Muscle of leg (tissue), 16 donors: ENCODE results near the gene HERC6. TPM values are rescaled to one million over a fixed set of nuclear protein-coding genes. Genes with fewer than 3 reads are reported as not detected.
"Not testable (repeated sequence)": the region's sequence is repeated elsewhere in the genome, so short reads cannot be mapped to it uniquely, and the experiment has no call there.

ENCODE experiments used
- DNase-seq: peaks from one replicate; pipeline ENCODE4 v3.0.0; 2013
- H3K27ac ChIP-seq: one replicate; pipeline ENCODE4 v1.5.1; 2013; ENCODE audit warnings: mild to moderate bottlenecking, low read length, control low read depth
- H3K27me3 ChIP-seq: one replicate; pipeline ENCODE4 v1.6.1; 2013; ENCODE audit warnings: low read length; ENCODE audit not compliant: control insufficient read depth, insufficient read depth
- H3K36me3 ChIP-seq: one replicate; pipeline ENCODE4 v1.6.1; 2013; ENCODE audit warnings: low read length; ENCODE audit not compliant: control insufficient read depth, insufficient read depth
- H3K4me1 ChIP-seq: one replicate; pipeline ENCODE4 v1.6.1; 2013; ENCODE audit warnings: low read length; ENCODE audit not compliant: control insufficient read depth, insufficient read depth
- H3K4me3 ChIP-seq: one replicate; pipeline ENCODE4 v1.5.1; 2013; ENCODE audit warnings: low read length, control low read depth
- H3K9me3 ChIP-seq: replicated peaks from 2 replicates; pipeline ENCODE4 v1.6.1; 2013; ENCODE audit warnings: low read depth, low read length; ENCODE audit not compliant: control insufficient read depth
- WGBS: methylation state at CpG from one replicate; pipeline ENCODE4 v1.1.5; 2013; ENCODE audit warnings: missing lambda C conversion rate; ENCODE audit not compliant: insufficient coverage; 5-methylcytosine and 5-hydroxymethylcytosine counted together
- long read RNA-seq, 11 donors: transcript quantifications; one replicate each; lab custom pipeline, GENCODE V29; 2026
- polyA plus RNA-seq, 8 donors: library from polyadenylated mRNA; unstranded; fragments of 120-200 nt; gene quantifications; one replicate each; pipeline versions ENCODE4 v1.2.1 to v1.2.3, GENCODE V29; 2013; ENCODE audit warnings: inconsistent platforms in 1 of 8, low replicate concordance in 1 of 8; ENCODE audit not compliant: insufficient read length in 8 of 8, insufficient read depth in 1 of 8
- total RNA-seq: library from RNA; stranded (reverse); fragments of 120-200 nt; gene quantifications from one replicate; pipeline ENCODE4 v1.2.4, GENCODE V29; 2013

HERC6 gene
- total RNA-seq (1.3 TPM), polyA plus RNA-seq (1 to 10 TPM in 4 of 8 donors, under 1 TPM in 4; 0.77 to 2.3 (median 1.1) TPM)
- long read RNA-seq, donor 1 = 0 reads
- long read RNA-seq, donor 2 = 0 reads
- long read RNA-seq, donor 3 = 0 reads
- long read RNA-seq, donor 4 = 0 reads
- long read RNA-seq, donor 5 = 0 reads
- long read RNA-seq, donor 6 = 0 reads
- long read RNA-seq, donor 7 = 0 reads
- long read RNA-seq, donor 8 = 0 reads
- long read RNA-seq, donor 9, partial matches to known transcripts = 0 of 1 reads
- long read RNA-seq, donor 9, other reads (novel, unspliced or antisense) = 0 of 1 reads
- long read RNA-seq, donor 10, partial matches to known transcripts = 0 of 1 reads
- long read RNA-seq, donor 10, other reads (novel, unspliced or antisense) = 0 of 1 reads
- long read RNA-seq, donor 11 = 0 reads

DNA sequence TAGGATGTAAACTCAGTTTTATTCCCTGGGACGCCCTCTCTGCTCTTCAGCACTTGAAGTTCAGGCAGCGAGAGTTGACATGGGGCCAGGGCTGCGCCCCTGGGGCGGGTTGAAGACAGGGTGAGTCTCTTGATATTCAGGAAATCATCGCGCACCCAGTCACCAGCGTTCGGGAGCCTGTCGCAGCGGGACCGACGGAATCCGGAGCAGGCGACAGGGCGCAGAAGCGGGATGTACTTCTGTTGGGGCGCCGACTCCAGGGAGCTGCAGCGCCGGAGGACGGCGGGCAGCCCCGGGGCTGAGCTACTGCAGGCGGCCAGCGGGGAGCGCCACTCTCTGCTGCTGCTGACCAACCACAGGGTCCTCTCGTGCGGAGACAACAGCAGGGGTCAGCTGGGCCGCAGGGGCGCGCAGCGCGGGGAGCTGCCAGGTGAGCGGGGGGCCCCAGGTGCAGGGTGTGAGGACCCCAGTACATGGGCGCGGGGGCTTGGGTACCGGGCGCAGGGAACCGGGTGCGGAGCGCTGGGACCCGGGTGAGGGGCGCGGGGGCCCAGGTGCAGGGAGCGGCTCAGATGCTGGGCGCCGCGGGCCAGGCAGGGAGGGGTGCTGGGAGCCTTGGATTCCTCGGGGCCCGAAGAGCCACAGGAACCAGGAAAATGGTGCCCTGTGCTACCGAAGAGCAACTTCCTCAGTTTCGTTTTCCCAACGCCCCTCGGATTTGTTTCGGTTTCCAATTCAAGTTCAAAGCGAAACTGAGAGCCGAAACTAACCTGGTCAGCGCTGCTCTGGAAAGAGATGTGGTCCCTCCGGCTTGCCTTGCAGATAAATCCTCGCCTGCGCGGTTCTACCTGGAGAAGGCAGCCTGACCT, at the start of gene HERC6:
Gene HERC6 (plus strand): TSS at position 162 of the 869 bp plus-strand sequence. CDS start 70 bp downstream, at position 232.
- no peaks in the 10 kb centered on the region for H3K4me1 ChIP-seq
- peak; percentile 91 for DNase-seq
- peaks cover 3% of the 10 kb centered on the region for H3K27me3 ChIP-seq
- WGBS = under 1% methylated on average over 59 of the region's 62 CpGs
- peaks cover 3% of the 10 kb centered on the region for H3K36me3 ChIP-seq
- H3K4me3 ChIP-seq = peak within 1 kb of the TSS; percentile 76
- peak within 1 kb of the TSS; percentile 83 for H3K27ac ChIP-seq
- H3K9me3 ChIP-seq = no peaks in the 10 kb centered on the region

DNA sequence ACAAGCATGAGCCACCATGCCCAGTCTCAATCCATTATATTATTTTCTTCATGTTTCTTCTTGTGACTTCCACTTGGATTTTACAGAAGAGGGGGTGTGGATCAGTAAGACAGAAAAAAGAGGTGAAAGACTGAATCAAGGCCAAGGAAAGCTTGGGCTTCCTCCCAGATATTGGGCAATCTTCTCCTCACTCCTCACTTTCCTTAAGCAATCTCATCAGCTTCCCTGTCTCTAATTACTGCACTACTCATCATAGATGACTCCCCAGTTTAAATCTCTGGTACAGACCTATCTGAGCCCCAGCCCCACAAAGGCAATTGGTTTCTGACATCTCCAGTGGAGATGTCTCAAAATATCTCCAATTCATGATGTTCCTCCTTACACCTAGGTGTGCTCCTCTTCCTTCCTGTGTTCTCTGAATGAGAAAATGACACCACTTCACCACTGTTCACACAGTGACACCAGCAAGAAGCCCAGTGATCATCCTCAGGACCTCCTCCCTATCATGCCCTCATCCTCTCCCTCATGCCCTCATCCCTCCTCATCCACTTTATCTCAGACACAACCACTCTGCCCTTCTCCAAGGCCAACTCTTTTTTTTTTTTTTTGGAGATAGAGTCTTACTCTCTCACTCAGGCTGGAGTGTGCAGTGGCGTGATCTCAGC, 44.8 kb upstream of the HERC6 start:
- Histone ChIP-seq H3K4me1 (no peaks in the 10 kb centered on the region), H3K27ac (no peak overlapping the region), H3K9me3 (no peaks in the 10 kb centered on the region), H3K36me3 (no peaks in the 10 kb centered on the region), H3K27me3 (no peaks in the 10 kb centered on the region), H3K4me3 (no peak overlapping the region)
- DNase-seq = no peak
- WGBS = no CpG with 5 or more reads among the region's 1 CpG

DNA sequence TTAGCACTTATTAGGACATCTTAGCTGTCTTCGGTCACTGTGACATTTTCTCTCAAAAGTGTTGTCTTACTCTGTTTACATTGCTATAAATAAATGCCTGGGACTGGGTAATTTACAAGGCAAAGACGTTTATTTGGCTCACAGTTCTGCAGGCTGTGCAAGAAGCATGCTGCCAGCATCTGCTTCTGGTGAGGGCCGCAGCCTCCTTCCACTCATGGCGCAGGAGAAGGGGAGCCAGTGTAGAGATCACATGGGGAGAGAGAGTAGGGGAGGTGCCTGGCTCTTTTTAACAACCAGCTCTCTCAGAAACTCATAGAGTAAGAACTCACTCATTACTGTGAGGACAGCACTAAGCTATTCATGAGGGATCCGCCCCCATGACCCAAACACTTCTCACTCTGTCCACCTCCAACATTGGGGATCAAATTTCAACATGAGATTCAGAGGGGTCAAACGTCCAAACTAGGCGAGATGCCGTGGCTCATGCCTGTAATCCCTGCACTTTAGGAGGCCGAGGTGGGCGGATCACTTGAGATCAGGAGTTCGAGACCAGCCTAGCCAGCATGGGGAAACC, 43.5 kb upstream of the HERC6 start:
- Histone ChIP-seq H3K4me1 (peaks cover under 1% of the 10 kb centered on the region), H3K9me3 (no peaks in the 10 kb centered on the region), H3K36me3 (no peaks in the 10 kb centered on the region), H3K27ac (no peak overlapping the region), H3K27me3 (no peaks in the 10 kb centered on the region), H3K4me3 (no peak overlapping the region)
- 53% methylated on average over 7 of the region's 11 CpGs for WGBS
- DNase-seq = peak; percentile 5

DNA sequence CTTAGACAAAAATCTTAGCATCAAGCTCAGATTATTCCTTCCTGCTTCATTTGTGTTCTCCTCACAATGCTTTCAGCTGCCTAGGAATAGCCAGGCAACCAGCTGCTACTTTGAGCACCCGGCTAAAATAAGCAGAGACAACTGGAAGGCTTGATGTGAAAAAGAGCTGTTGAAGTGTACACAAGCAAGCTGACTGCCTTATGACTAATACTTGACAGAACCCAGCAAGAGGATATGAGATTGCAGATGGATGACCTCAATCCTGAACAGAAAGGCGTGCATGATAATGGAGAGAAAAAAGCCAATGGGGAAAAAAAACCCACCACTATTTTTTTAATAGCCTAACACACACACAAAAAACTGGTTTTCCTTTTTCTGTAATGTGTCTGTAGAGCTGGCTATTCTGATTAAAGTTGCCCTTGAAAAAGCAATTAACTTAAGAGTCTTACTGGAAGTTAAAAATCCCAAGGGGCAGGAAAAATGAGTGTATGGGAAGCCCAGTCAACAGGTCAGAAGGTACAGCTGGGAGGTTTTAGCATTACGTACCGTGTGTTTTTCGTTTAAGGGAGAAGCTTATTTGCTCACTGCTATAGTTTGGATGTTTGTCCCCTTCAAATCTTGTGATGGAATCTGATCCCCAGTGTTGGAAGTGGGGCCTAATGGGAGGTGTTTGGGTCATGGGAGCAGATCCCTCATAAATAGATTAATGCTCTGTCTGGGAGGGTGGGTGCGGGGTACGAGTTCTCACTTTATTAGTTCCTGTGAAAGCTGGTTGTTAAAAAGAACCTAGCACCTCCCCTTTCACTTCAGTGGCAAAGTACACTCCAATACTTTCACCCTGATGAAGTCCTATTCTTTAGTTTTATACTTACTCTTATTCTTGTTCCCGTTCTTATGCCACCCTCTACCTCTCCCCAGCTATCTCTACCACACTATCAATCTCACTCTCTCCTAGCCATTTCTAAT, 37.1 kb upstream of the HERC6 start:
- Histone ChIP-seq H3K9me3 (no peaks in the 10 kb centered on the region), H3K27me3 (no peaks in the 10 kb centered on the region), H3K4me3 (no peak overlapping the region), H3K27ac (peak overlapping the region; percentile 89), H3K4me1 (peaks cover 8% of the 10 kb centered on the region), H3K36me3 (no peaks in the 10 kb centered on the region)
- WGBS = 19% methylated on average over 6 of the region's 8 CpGs
- DNase-seq = peak; percentile 92

DNA sequence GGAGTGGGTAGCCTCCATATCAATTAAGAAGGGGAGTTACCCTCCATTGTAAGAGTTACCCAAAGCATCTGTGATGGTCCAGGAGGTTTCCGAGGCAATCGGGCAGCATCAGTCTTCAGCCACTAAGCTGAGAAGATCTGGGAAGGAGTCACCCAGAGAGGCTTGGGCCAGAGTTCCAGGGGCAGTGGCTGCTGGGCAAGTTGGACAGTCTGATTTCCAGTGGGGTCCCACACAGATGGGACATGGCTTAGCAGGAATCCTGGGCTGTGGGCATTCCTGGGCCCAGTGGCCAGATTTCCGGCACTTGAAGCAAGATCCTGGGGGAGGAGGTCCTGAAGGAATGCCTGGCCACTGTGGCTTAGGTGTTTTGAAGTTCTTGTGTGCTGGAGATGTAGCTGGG, 31.8 kb upstream of the HERC6 start:
- H3K4me3 ChIP-seq, H3K4me1 ChIP-seq, H3K9me3 ChIP-seq, H3K36me3 ChIP-seq, DNase-seq, H3K27ac ChIP-seq, H3K27me3 ChIP-seq: not testable (repeated sequence)
- 100% methylated on average over 2 of the region's 3 CpGs for WGBS

DNA sequence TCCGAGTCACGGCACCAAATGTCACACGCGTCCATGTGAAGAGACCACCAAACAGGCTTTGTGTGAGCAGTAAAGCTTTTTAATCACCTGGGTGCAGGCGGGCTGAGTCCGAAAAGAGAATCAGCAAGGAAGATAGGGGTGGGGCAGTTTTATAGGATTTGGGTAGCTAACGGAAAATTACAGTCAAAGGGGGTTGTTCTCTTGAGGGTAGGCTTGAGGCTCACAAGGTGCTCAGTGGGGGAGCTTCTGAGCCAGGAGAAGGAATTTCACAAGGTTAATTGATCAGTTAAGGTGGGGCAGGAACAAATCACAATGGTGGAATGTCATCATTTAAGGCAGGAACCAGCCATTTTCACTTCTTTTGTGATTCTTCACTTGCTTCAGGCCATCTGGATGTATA, 29.9 kb upstream of the HERC6 start:
- not testable (repeated sequence) for H3K9me3 ChIP-seq, DNase-seq, H3K4me1 ChIP-seq, H3K27me3 ChIP-seq, H3K4me3 ChIP-seq, H3K27ac ChIP-seq, H3K36me3 ChIP-seq
- WGBS = 94% methylated on average over 2 of the region's 7 CpGs

DNA sequence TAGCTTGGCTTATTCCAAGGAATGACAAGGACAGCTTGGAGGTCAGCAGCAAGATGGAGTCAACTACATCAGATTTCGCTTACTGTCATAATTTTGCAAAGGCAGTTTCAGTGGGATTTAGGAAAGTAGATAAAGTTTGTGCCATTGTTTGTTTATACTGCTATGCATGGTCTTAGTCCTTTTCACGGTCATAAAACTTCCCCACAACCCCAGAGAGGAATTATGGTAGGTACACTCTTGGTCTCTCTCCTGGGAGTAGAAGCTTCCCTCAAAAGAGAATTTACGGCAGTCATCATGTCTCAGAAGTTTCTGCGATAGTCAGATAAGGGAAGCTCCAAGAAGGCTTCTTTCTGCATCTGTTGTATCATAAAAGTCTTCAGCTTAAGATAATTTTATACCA, 27.9 kb upstream of the HERC6 start:
- no peak for DNase-seq
- H3K9me3 ChIP-seq = peaks cover 3% of the 10 kb centered on the region
- no CpG with 5 or more reads among the region's 4 CpGs for WGBS
- H3K4me3 ChIP-seq = no peak overlapping the region
- H3K27ac ChIP-seq = no peak overlapping the region
- H3K4me1 ChIP-seq = no peaks in the 10 kb centered on the region
- H3K36me3 ChIP-seq = no peaks in the 10 kb centered on the region
- no peaks in the 10 kb centered on the region for H3K27me3 ChIP-seq

DNA sequence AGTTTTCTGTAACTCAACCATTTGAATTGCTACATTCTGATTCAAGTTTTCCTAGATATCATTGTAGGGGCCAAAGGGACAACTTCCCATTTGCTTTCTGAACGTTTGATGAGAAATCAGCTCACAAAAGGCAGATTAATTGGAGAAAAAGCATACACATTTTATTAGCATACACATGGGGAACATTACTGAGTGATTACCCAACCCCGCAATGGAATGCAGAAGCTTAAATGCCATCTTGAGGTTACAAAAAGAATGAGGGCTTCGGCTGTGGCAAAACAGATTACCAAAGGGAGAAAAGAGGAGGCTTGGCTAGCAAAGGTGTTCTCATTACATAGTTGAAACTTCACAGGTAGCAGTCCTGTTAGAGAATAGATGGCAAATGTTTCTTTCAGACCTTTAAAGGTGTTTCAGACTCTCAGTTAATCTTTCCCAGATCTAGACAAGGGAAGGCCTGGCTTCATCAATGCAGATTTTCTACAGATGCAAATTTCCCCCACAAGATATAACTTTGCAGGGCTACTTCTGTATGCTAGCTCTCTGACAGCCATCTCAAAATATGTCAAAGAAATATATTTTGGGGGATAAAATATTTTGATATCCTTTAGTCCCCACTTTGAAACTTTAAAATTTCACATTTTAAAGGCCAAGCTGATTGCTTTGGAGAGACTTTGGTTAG, 26.5 kb upstream of the HERC6 start:
- WGBS = 75% methylated on average over 2 of the region's 3 CpGs
- DNase-seq = no peak
- Histone ChIP-seq H3K4me1 (no peaks in the 10 kb centered on the region), H3K36me3 (no peaks in the 10 kb centered on the region), H3K4me3 (no peak overlapping the region), H3K27me3 (no peaks in the 10 kb centered on the region), H3K9me3 (peaks cover 3% of the 10 kb centered on the region), H3K27ac (no peak overlapping the region)

DNA sequence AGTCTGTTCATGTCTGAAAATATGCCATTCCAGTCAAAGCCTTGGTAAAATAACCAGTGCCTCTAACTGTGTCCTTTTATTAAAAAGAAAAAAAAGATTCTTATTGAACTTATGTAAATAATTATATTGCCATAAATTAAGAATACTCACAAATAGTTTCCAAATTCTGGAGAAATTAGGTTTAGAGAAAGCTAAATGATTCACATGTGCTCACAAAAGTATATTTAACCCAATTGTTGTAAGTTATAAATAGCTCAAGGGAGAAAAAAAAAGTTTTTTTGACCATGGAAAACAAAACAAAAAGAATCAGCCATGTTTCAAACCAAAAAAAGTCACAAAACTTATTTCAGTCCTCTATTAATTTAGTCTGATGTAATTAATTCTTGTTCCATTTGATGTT, 25.3 kb upstream of the HERC6 start:
- H3K9me3 ChIP-seq = peaks cover 3% of the 10 kb centered on the region
- no peaks in the 10 kb centered on the region for H3K27me3 ChIP-seq
- no peaks in the 10 kb centered on the region for H3K36me3 ChIP-seq
- no peak overlapping the region for H3K4me3 ChIP-seq
- H3K27ac ChIP-seq = no peak overlapping the region
- DNase-seq = no peak
- H3K4me1 ChIP-seq = no peaks in the 10 kb centered on the region
